Endothelial cell of umbilical vein (primary cell): ENCODE data around the gene SUMO2.

ENCODE experiments used
- EZH2 ChIP-seq: IDR thresholded peaks from 2 replicates; pipeline ENCODE4 v1.6.1; 2012; ENCODE audit warnings: borderline replicate concordance, low read depth, mild to moderate bottlenecking, moderate library complexity, low read length, inconsistent platforms; ENCODE audit not compliant: severe bottlenecking
- FOS ChIP-seq: IDR thresholded peaks from 2 replicates; pipeline ENCODE4 v1.6.1; 2011; ENCODE audit warnings: mild to moderate bottlenecking, low read length, moderate library complexity, borderline replicate concordance; ENCODE audit not compliant: insufficient read depth
- GATA2 ChIP-seq: IDR thresholded peaks from 2 replicates; pipeline ENCODE4 v1.7.0; 2011; ENCODE audit warnings: low read depth, mild to moderate bottlenecking, moderate library complexity, mixed read lengths, low read length; ENCODE audit not compliant: insufficient read length, insufficient read depth
- POLR2A ChIP-seq: IDR thresholded peaks from 2 replicates; pipeline ENCODE4 v1.6.1; 2012; ENCODE audit warnings: low read depth, mild to moderate bottlenecking, control low read depth, low read length
- POLR2AphosphoS5 ChIP-seq: IDR thresholded peaks from 2 replicates; pipeline ENCODE4 v1.6.1; 2012; ENCODE audit warnings: low read depth, mild to moderate bottlenecking, control low read depth, low read length, moderate library complexity; ENCODE audit not compliant: insufficient read depth
- TF ChIP-seq, protein P1 (sequence below), 2 donors: IDR thresholded peaks; 1 replicate in 1 of 2; 2 replicates in 1 of 2; pipeline ENCODE4 v1.5.1; 2011; ENCODE audit warnings: low read length in 2 of 2, mild to moderate bottlenecking in 2 of 2, moderate library complexity in 2 of 2, control low read depth in 1 of 2, inconsistent platforms in 1 of 2, low read depth in 1 of 2; ENCODE audit not compliant: insufficient read depth in 1 of 2; ENCODE audit errors: extremely low read depth in 1 of 2

DNA sequence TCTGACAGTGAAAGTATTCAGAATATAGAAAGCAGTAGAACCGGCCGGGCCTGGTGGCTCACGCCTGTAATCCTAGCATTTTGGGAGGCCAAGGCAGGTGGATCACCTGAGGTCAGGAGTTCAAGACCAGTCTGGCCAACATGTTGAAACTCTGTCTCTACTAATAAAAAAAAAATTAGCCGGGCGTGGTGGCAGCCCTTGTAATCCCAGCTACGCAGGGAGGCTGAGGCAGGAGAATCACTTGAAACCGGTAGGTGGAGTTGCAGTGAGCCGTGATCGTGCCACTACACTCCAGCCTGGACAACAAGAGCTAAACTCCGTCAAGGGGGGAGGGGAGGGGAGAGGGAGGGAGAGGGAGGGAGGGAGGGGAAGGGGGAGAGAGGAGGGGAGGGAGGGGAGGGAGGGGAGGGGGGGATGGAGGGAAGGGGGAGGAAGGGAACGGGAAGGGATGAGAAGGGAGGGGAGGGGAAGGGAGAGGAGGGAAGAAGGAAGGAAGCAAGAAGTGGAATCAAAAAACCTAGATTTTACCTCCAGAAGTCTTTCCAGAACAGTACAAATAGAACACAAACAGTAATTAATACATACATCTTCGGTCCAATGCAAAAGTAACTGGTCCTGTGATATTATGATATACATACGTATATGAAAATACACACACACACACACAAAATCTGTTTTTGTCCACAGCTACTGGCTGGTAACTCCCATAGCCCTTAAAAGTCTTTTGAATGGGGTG is 40.4 kb downstream of the SUMO2 start:
- TF ChIP-seq, protein P1, sequence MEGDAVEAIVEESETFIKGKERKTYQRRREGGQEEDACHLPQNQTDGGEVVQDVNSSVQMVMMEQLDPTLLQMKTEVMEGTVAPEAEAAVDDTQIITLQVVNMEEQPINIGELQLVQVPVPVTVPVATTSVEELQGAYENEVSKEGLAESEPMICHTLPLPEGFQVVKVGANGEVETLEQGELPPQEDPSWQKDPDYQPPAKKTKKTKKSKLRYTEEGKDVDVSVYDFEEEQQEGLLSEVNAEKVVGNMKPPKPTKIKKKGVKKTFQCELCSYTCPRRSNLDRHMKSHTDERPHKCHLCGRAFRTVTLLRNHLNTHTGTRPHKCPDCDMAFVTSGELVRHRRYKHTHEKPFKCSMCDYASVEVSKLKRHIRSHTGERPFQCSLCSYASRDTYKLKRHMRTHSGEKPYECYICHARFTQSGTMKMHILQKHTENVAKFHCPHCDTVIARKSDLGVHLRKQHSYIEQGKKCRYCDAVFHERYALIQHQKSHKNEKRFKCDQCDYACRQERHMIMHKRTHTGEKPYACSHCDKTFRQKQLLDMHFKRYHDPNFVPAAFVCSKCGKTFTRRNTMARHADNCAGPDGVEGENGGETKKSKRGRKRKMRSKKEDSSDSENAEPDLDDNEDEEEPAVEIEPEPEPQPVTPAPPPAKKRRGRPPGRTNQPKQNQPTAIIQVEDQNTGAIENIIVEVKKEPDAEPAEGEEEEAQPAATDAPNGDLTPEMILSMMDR (IDR thresholded peaks at IDR 0.05; ENCODE audit: extremely low read depth in 1 of 2, insufficient read depth in 1 of 2, low read depth in 1 of 2, low read length in 2 of 2): no peak
- TF ChIP-seq EZH2 (no peak), POLR2AphosphoS5 (no peak), FOS (no peak), POLR2A (no peak), GATA2 (no peak)
